ENCODE data around the gene OTOP3. TPM values are rescaled to one million over a fixed set of nuclear protein-coding genes. Genes with fewer than 3 reads are reported as not detected.
"Not testable (repeated sequence)": the region's sequence is repeated elsewhere in the genome, so short reads cannot be mapped to it uniquely, and the experiment has no call there.

Gene OTOP3
- total and polyA plus RNA-seq, 2 experiments from 2014 or later = not detected

DNA sequence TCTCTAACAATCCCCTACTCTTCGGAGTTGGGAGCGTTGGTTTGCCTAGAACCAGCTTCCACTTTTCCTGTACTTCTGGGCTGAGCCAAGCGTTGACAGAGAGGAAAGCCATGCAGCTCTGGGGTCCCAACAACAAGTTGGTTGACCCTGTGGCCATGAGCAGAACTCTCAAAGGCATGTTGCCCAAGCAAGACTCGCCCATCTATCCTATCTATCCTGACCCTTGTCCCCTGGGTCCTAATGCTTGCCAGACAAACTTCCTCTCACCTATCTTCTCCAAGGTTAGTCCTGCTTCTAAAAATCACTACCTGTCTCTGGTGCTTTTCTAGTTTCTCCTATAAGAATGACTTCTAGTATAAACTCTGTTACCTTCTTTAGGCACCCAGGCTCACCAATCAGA lies 26.6 kb upstream of the OTOP3 start:
- H3K36me3 Mint-ChIP-seq (ENCODE audit: low read depth); H3K27me3 Mint-ChIP-seq (ENCODE audit: insufficient read depth, low read depth, poor library complexity); H3K4me3 ChIP-seq; H3F3A ChIP-seq (replicated peaks; ENCODE audit: low read depth); H3K79me2 ChIP-seq (replicated peaks; ENCODE audit: insufficient read depth); H4K20me1 ChIP-seq (replicated peaks; ENCODE audit: insufficient read depth); ATAC-seq; H3K27me3 ChIP-seq (ENCODE audit: insufficient read depth); H3K9me3 Mint-ChIP-seq; H3K27ac ChIP-seq (ENCODE audit: low read depth); H3K9me2 ChIP-seq (ENCODE audit: insufficient read depth); H3K36me3 ChIP-seq (ENCODE audit: insufficient read depth); H3K27ac Mint-ChIP-seq: not testable (repeated sequence)
- peak; percentile 62 for DNase-seq (ENCODE audit: low spot score)
- peak overlapping the region; percentile 28; the same call in 1 of the 3 replicates for H3K4me3 Mint-ChIP-seq
- Histone ChIP-seq H3K4me2 (peak overlapping the region; percentile 66; the same call in 1 of the 2 replicates), H3K4me1 (ENCODE audit: insufficient read depth) (peaks cover 31% of the 10 kb centered on the region), H2AFZ (peak overlapping the region; percentile 87)
- TF ChIP-seq ZNF462 (CRISPR knock-in tag; IDR thresholded peaks at IDR 0.05) = peak; percentile 45; the same call in 1 of the 2 replicates
- peaks cover 36% of the 10 kb centered on the region for H3K4me1 Mint-ChIP-seq

DNA sequence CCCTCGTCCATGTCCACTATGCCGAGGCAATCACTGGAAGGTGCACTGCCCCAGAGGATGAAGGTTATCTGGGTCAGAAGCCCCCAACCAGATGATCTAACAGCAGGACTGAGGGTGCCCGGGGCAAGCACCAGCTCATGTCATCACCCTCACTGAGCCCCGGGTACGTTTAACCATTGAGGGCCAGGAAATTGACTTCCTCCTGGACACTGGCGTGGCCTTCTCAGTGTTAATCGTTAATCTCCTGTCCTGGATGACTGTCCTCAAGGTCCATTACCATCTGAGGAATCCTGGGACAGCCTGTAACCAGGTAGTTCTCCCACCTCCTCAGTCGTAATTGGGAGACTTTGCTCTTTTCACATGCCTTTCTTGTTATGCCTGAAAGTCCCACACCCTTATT lies 24.3 kb upstream of the OTOP3 start:
- not testable (repeated sequence) for H3K27ac Mint-ChIP-seq; H3K36me3 ChIP-seq (ENCODE audit: insufficient read depth)

More for the DNA sequence above, 24.3 kb upstream of the OTOP3 start:
- not testable (repeated sequence) for H3K36me3 Mint-ChIP-seq (ENCODE audit: low read depth); H3K4me2 ChIP-seq; H3K27me3 ChIP-seq (ENCODE audit: insufficient read depth); H3K4me3 ChIP-seq; H2AFZ ChIP-seq; H3K79me2 ChIP-seq (replicated peaks; ENCODE audit: insufficient read depth); H3K4me3 Mint-ChIP-seq; ATAC-seq; H3F3A ChIP-seq (replicated peaks; ENCODE audit: low read depth); H3K9me2 ChIP-seq (ENCODE audit: insufficient read depth); H3K9me3 Mint-ChIP-seq; H4K20me1 ChIP-seq (replicated peaks; ENCODE audit: insufficient read depth); DNase-seq (ENCODE audit: low spot score); H3K27ac ChIP-seq (ENCODE audit: low read depth)
- peaks cover 31% of the 10 kb centered on the region for H3K4me1 ChIP-seq (ENCODE audit: insufficient read depth)
- peaks cover 36% of the 10 kb centered on the region for H3K4me1 Mint-ChIP-seq
- H3K27me3 Mint-ChIP-seq (ENCODE audit: insufficient read depth, low read depth, poor library complexity) = peaks cover 11% of the 10 kb centered on the region

All from GM23338 (cell line).